GM12878 (cell line): Measurements from ENCODE around the gene IL6R. TPM values are rescaled to one million over a fixed set of nuclear protein-coding genes. Genes with fewer than 3 reads are reported as not detected.

ENCODE experiments used
- ATAC-seq: fragments of 200-7000 bp; cut with Tn5 transposase; 3 replicates; pipeline ENCODE4 v1.9.1; 2020; ENCODE audit warnings: mild to moderate bottlenecking, moderate library complexity
- BruUV-seq: library from RNA; stranded (reverse); fragments of 400-500 nt; replicated peaks from 2 replicates; lab custom pipeline; 2021; lab: Mats Ljungman, UMichigan
- CTCF ChIA-PET: fragments of 300-600 bp; sonication (Branson Sonifier 250); formaldehyde crosslinking; extraction: SDS; loops from one replicate; lab custom pipeline; 2021; ENCODE audit warnings: inconsistent platforms; lab: Yijun Ruan, JAX
- POLR2A ChIA-PET: fragments of 350-600 bp; formaldehyde crosslinking; extraction: SDS; loops from one replicate; lab custom pipeline; 2021; ENCODE audit warnings: inconsistent platforms; lab: Charles Lee
- RAD21 ChIA-PET: fragments of 300-600 bp; sonication (Branson Sonifier 250); formaldehyde crosslinking; loops from one replicate; lab custom pipeline; 2023; ENCODE audit warnings: antibody characterized with exemption; ENCODE audit not compliant: unreplicated experiment; lab: Charles Lee
- SMC1A ChIA-PET: fragments of 300-600 bp; sonication (Branson Sonifier 250); formaldehyde crosslinking; loops from one replicate; lab custom pipeline; 2023; ENCODE audit not compliant: unreplicated experiment, uncharacterized antibody; lab: Charles Lee
- DNase-seq: peaks from one replicate; pipeline ENCODE4 v3.0.0-alpha.2; 2011; ENCODE audit warnings: low read depth, low spot score
- FAIRE-seq: peaks from 3 replicates; lab custom pipeline; 2011; peaks lifted over from hg19 to GRCh38; lab: Jason Lieb, UNC
- H2AFZ ChIP-seq: 2 replicates; pipeline ENCODE4 v1.6.0; 2011; ENCODE audit warnings: low read depth, low read length, control low read depth; ENCODE audit not compliant: control insufficient read depth
- H3K27ac ChIP-seq: 2 replicates; pipeline ENCODE4 v1.5.1; 2011; ENCODE audit warnings: control low read depth; ENCODE audit not compliant: control insufficient read depth, insufficient read depth
- H3K27me3 ChIP-seq, 2 experiments: replicated peaks in 1 of 2; 2 replicates each; pipeline versions ENCODE4 v1.6.0 to v1.6.1; 2011; ENCODE audit warnings: low read length in 1 of 2; ENCODE audit not compliant: control insufficient read depth in 2 of 2, insufficient read depth in 2 of 2
- H3K36me3 ChIP-seq, 2 experiments: 2 replicates each; pipeline ENCODE4 v1.5.1; 2011; ENCODE audit warnings: low read length in 1 of 2; ENCODE audit not compliant: control insufficient read depth in 2 of 2, insufficient read depth in 2 of 2
- H3K4me1 ChIP-seq: 2 replicates; pipeline ENCODE4 v1.6.1; 2011; ENCODE audit warnings: mild to moderate bottlenecking, low read length, moderate library complexity, mixed read lengths; ENCODE audit not compliant: control insufficient read depth, insufficient read depth
- H3K4me2 ChIP-seq: 2 replicates; pipeline ENCODE4 v1.6.0; 2011; ENCODE audit warnings: control low read depth; ENCODE audit not compliant: control insufficient read depth, insufficient read depth
- H3K4me3 ChIP-seq: fragments of 200-600 bp; sonication (generic); 2 replicates; pipeline ENCODE4 v1.5.1; 2016
- H3K79me2 ChIP-seq: 2 replicates; pipeline ENCODE4 v1.6.0; 2011; ENCODE audit warnings: low read length; ENCODE audit not compliant: control insufficient read depth, insufficient read depth
- H3K9ac ChIP-seq: 2 replicates; pipeline ENCODE4 v1.8.0; 2011; ENCODE audit warnings: low read length, control low read depth, mixed read lengths; ENCODE audit not compliant: control insufficient read depth, insufficient read depth
- H3K9me3 ChIP-seq: replicated peaks from 3 replicates; pipeline ENCODE4 v1.5.1; 2011; ENCODE audit warnings: mild to moderate bottlenecking, low read length; ENCODE audit not compliant: control insufficient read depth, insufficient read depth
- H4K20me1 ChIP-seq: 2 replicates; pipeline ENCODE4 v1.6.0; 2011; ENCODE audit not compliant: control insufficient read depth, insufficient read depth
- CTCF ChIP-seq, 3 experiments: IDR thresholded peaks in 2 of 3; conservative IDR thresholded peaks in 1 of 3; 2 replicates each; pipeline ENCODE4 v1.5.1; 2011; ENCODE audit warnings: low read depth in 3 of 3, low read length in 3 of 3, mild to moderate bottlenecking in 3 of 3, control low read depth in 2 of 3, moderate library complexity in 2 of 3, inconsistent platforms in 1 of 3, mixed read lengths in 1 of 3; ENCODE audit not compliant: control insufficient read depth in 2 of 3, insufficient read depth in 1 of 3; ENCODE audit errors: extremely low read depth in 1 of 3
- MYC ChIP-seq: IDR thresholded peaks from 2 replicates; pipeline ENCODE4 v1.6.1; 2011; ENCODE audit warnings: mild to moderate bottlenecking, low read length, moderate library complexity, inconsistent platforms; ENCODE audit not compliant: insufficient read depth, insufficient replicate concordance, insufficient read length, severe bottlenecking
- POLR2AphosphoS2 ChIP-seq: IDR thresholded peaks from 2 replicates; pipeline ENCODE4 v1.6.1; 2011; ENCODE audit warnings: low read depth, mild to moderate bottlenecking, low read length, improper control_type of control experiment, moderate library complexity
- RAD21 ChIP-seq: IDR thresholded peaks from 2 replicates; pipeline ENCODE4 v1.6.1; 2011; ENCODE audit warnings: mild to moderate bottlenecking, low read depth, low read length, moderate library complexity; ENCODE audit not compliant: insufficient read depth
- WGBS: methylation state at CpG from one replicate; pipeline ENCODE4 v1.1.6; 2016; ENCODE audit warnings: low lambda C conversion rate; ENCODE audit not compliant: insufficient replicate concordance, insufficient coverage; ENCODE audit errors: missing lambda C conversion rate; 5-methylcytosine and 5-hydroxymethylcytosine counted together
- in situ Hi-C: fragments of 300-500 bp; cut with MboI; formaldehyde crosslinking; loops from 9 replicates; pipeline ENCODE4 v1.14.3; 2018; ENCODE audit warnings: mixed read lengths
- intact Hi-C: fragments of 100-400 bp; cut with micrococcal nuclease; formaldehyde crosslinking; loops from one replicate; pipeline ENCODE4 v1.14.2; 2022; ENCODE audit not compliant: unreplicated experiment
- polyA plus RNA-seq, 11 experiments: library from polyadenylated mRNA; depleted of rRNA in 4 of 11; unstranded in 6 of 11; stranded (reverse) in 5 of 11; fragments of >200 nt; fragmentation: Nextera tagmentation in 4 of 11; fragmentation: Illumina TruSeq in 1 of 11; extraction: Ambion mirVana in 4 of 11; extraction: Trizol in 1 of 11; gene quantifications; 1 replicate in 1 of 11; 2 replicates in 10 of 11; pipeline versions ENCODE4 v1.2.1 to v1.2.3, GENCODE V29; 2011 to 2016; ENCODE audit warnings: inconsistent platforms in 2 of 11, missing spikeins in 2 of 11, low read depth in 1 of 11
- total RNA-seq, 4 experiments: library from RNA; depleted of rRNA in 3 of 4; stranded (reverse); fragments of >200 nt in 3 of 4; fragmentation: Illumina TruSeq in 1 of 4; extraction: Trizol in 1 of 4; gene quantifications; 2 replicates each; pipeline versions ENCODE4 v1.2.1 to v1.2.3, GENCODE V29; 2013 to 2021

IL6R gene
- total and polyA plus RNA-seq, 10 of the 15 experiments (the other 5 are each of a cell fraction or from before 2014, with no cell fraction given) = 1.9 to 43.4 (median 17.5) TPM

- H4K20me1 ChIP-seq = no peaks in the 10 kb centered on the region; the same call in 1 of the 2 replicates
- no peak overlapping the region for H2AFZ ChIP-seq
- CTCF ChIA-PET = interaction anchor here (0.6 to 7.4 kb wide), 27 partner anchors 12 to 1207 kb away, joined by 3 to 67 read pairs (median 4); no protein-coding TSS in a partner anchor
- SMC1A ChIA-PET = interaction anchor here (1.5 to 6.3 kb wide), 7 partner anchors 8 to 44 kb away, joined by 4 to 89 read pairs (median 6); no protein-coding TSS in a partner anchor
- POLR2A ChIA-PET = interaction anchor here (1.1 to 2.2 kb wide), 2 partner anchors 22 to 27 kb away, joined by 3 to 6 read pairs; no protein-coding TSS in a partner anchor
- no peak overlapping the region for H3K27ac ChIP-seq
- peaks cover 43% of the 10 kb centered on the region for H3K4me1 ChIP-seq
- H3K79me2 ChIP-seq = no peaks in the 10 kb centered on the region
- no peaks in the 10 kb centered on the region for H3K36me3 ChIP-seq
- RAD21 ChIA-PET = interaction anchor here (8.6 kb wide), 1 partner anchor 33 kb away, joined by 80 read pairs; no protein-coding TSS in a partner anchor
- 90% methylated on average over 13 of the region's 13 CpGs for WGBS
- in situ Hi-C loops = no loop called here
- no peak for ATAC-seq
- intact Hi-C loops = loop anchor here (5.0 kb wide), 1 partner anchor 115 kb away; the partner anchor contains the start of gene ATP8B2
- BruUV-seq = no TSS peak
- no peak for DNase-seq
- H3K4me3 ChIP-seq = no peak overlapping the region
- H3K4me2 ChIP-seq = no peak overlapping the region
- H3K27me3 ChIP-seq = no peaks in the 10 kb centered on the region
- H3K9me3 ChIP-seq = no peaks in the 10 kb centered on the region; the same call in 1 of the 3 replicates
- peak; percentile 29; the same call in 1 of the 2 replicates for TF ChIP-seq RAD21
- no peak for TF ChIP-seq POLR2AphosphoS2
- TF ChIP-seq MYC = no peak
- TF ChIP-seq CTCF (IDR thresholded peaks at IDR 0.05 in 2 of 3, conservative IDR thresholded peaks at IDR 0.05 in 1 of 3; ENCODE audit: control insufficient read depth in 2 of 3, extremely low read depth in 1 of 3, insufficient read depth in 1 of 3, low read depth in 3 of 3, low read length in 3 of 3) = peak; percentile 31 to 57 (median 45)
- H3K9ac ChIP-seq = no peak overlapping the region
- no peak for FAIRE-seq
Measured at GRCh38 chr1:154442006-154442740, 37.0 kb downstream of the IL6R start.
